Measurements from ENCODE around the gene MED13. TPM values are rescaled to one million over a fixed set of nuclear protein-coding genes. Genes with fewer than 3 reads are reported as not detected.
"Not testable (repeated sequence)": the region's sequence is repeated elsewhere in the genome, so short reads cannot be mapped to it uniquely, and the experiment has no call there.

Gene MED13
- polyA plus RNA-seq, 2 of the 4 experiments (the other 2 are of a cell fraction), result 14.1 to 64.1 TPM

- H3K9me3 ChIP-seq, result no peaks in the 10 kb centered on the region
- H3K27ac ChIP-seq, result no peak overlapping the region
- DNase-seq (ENCODE audit: low read depth in 1 of 2, low spot score in 1 of 2) (no peak), FAIRE-seq (no peak), ATAC-seq (no peak)
- POLR2A ChIA-PET, result no interaction called here
- H3K4me1 ChIP-seq, result peaks cover 12% of the 10 kb centered on the region
- no peak overlapping the region for H3K4me2 ChIP-seq
- CTCF ChIA-PET, result interaction anchor here (1.1 to 1.7 kb wide), 2 partner anchors 10 to 55 kb away, joined by 3 to 4 read pairs; no protein-coding TSS in a partner anchor
- H3K4me3 ChIP-seq, result no peak overlapping the region
- no peak for TF ChIP-seq KDM5A (IDR thresholded peaks at IDR 0.05)
- TF ChIP-seq TFCP2L1 (CRISPR knock-in tag; IDR thresholded peaks at IDR 0.05), result no peak
- TF ChIP-seq HEYL (CRISPR knock-in tag; IDR thresholded peaks at IDR 0.05), result no peak
- TF ChIP-seq ZC3H11A (IDR thresholded peaks at IDR 0.05), result no peak
- TF ChIP-seq RCOR1 (IDR thresholded peaks at IDR 0.05; ENCODE audit: low read depth, low read length), result no peak
- no peak for TF ChIP-seq NPAS2 (CRISPR knock-in tag; IDR thresholded peaks at IDR 0.05; ENCODE audit: borderline replicate concordance)
- no peak for TF ChIP-seq POLR2AphosphoS2 (conservative IDR thresholded peaks at IDR 0.05; ENCODE audit: low read length)
- TF ChIP-seq ZNF302 (CRISPR knock-in tag; IDR thresholded peaks at IDR 0.05), result no peak
- no peak for TF ChIP-seq GATA3 (IDR thresholded peaks at IDR 0.05; ENCODE audit: borderline replicate concordance)
- no peak for TF ChIP-seq CEBPB (IDR thresholded peaks at IDR 0.05)
- no peak for TF ChIP-seq JUNB (IDR thresholded peaks at IDR 0.05)
- 100% methylated on average over 1 of the region's 1 CpG for WGBS (ENCODE audit: missing lambda C conversion rate)
Observed at GRCh38 chr17:62014526-62014925, 50.6 kb downstream of the MED13 start.

- 94% methylated on average over 1 of the region's 1 CpG for WGBS (ENCODE audit: missing lambda C conversion rate)
- ChIA-PET POLR2A (interaction anchor here (0.6 kb wide), 1 partner anchor 519 kb away, joined by 3 read pairs; no protein-coding TSS in a partner anchor), CTCF (interaction anchor here (0.7 kb wide), 2 partner anchors 84 to 1520 kb away, joined by 3 read pairs; no protein-coding TSS in a partner anchor)
- ATAC-seq, result no peak
- no peak overlapping the region for H3K4me2 ChIP-seq
- no peaks in the 10 kb centered on the region for H3K4me1 ChIP-seq
- peak; percentile 88 for TF ChIP-seq MAFK (IDR thresholded peaks at IDR 0.05; ENCODE audit: partially characterized antibody)
- no peak for TF ChIP-seq TP53 (CRISPR knock-in tag; IDR thresholded peaks at IDR 0.05)
- no peak for TF ChIP-seq RCOR1 (IDR thresholded peaks at IDR 0.05; ENCODE audit: low read depth, low read length)
- TF ChIP-seq HDAC2 (IDR thresholded peaks at IDR 0.05), result no peak
- FAIRE-seq, result no peak
- no peak overlapping the region for H3K4me3 ChIP-seq
- H3K9me3 ChIP-seq, result no peaks in the 10 kb centered on the region
- DNase-seq (ENCODE audit: low read depth in 1 of 2, low spot score in 1 of 2), result no peak
- H3K27ac ChIP-seq, result no peak overlapping the region
Observed at GRCh38 chr17:62009220-62009619, 55.9 kb downstream of the MED13 start.

- ATAC-seq (no peak), DNase-seq (ENCODE audit: low read depth in 1 of 2, low spot score in 1 of 2) (no peak), FAIRE-seq (no peak)
- Histone ChIP-seq H3K9me3 (no peaks in the 10 kb centered on the region), H3K4me3 (no peak overlapping the region), H3K27ac (no peak overlapping the region), H3K4me2 (no peak overlapping the region), H3K4me1 (no peaks in the 10 kb centered on the region)
- TF ChIP-seq BHLHE40 (IDR thresholded peaks at IDR 0.05; ENCODE audit: low read depth, low read length), result no peak
- 89% methylated on average over 5 of the region's 5 CpGs for WGBS (ENCODE audit: missing lambda C conversion rate)
- CTCF ChIA-PET, result interaction anchor here (0.6 to 0.8 kb wide), 2 partner anchors 81 to 232 kb away, joined by 3 to 4 read pairs; no protein-coding TSS in a partner anchor
- POLR2A ChIA-PET, result interaction anchor here (0.6 kb wide), 1 partner anchor 518 kb away, joined by 3 read pairs; no protein-coding TSS in a partner anchor
Observed at GRCh38 chr17:62008294-62008693, 56.8 kb downstream of the MED13 start.

- TF ChIP-seq FOSB (CRISPR knock-in tag; IDR thresholded peaks at IDR 0.05) (no peak), ZSCAN20 (CRISPR knock-in tag; IDR thresholded peaks at IDR 0.05) (no peak), KDM5A (IDR thresholded peaks at IDR 0.05) (no peak), FOSL2 (IDR thresholded peaks at IDR 0.05) (no peak), FOSL2 (CRISPR knock-in tag; IDR thresholded peaks at IDR 0.05) (no peak), ELK1 (IDR thresholded peaks at IDR 0.05; ENCODE audit: low read depth, low read length) (no peak), CTCF (IDR thresholded peaks at IDR 0.05) (no peak), HES2 (IDR thresholded peaks at IDR 0.05) (no peak), TP53 (CRISPR knock-in tag; IDR thresholded peaks at IDR 0.05) (no peak), NPAS2 (CRISPR knock-in tag; IDR thresholded peaks at IDR 0.05; ENCODE audit: borderline replicate concordance) (no peak), KDM1A (IDR thresholded peaks at IDR 0.05; ENCODE audit: low read depth) (no peak), HEYL (CRISPR knock-in tag; IDR thresholded peaks at IDR 0.05) (no peak), EP300 (IDR thresholded peaks at IDR 0.05) (no peak), MAFK (IDR thresholded peaks at IDR 0.05; ENCODE audit: partially characterized antibody) (no peak), HOXA7 (CRISPR knock-in tag; IDR thresholded peaks at IDR 0.05) (no peak), POLR2AphosphoS2 (conservative IDR thresholded peaks at IDR 0.05; ENCODE audit: low read length) (no peak), NR3C1 (IDR thresholded peaks at IDR 0.05) (no peak)
- Histone ChIP-seq H3K4me2 (no peak overlapping the region), H3K9me3 (no peaks in the 10 kb centered on the region), H3K4me1 (no peaks in the 10 kb centered on the region), H3K4me3 (no peak overlapping the region), H3K27ac (no peak overlapping the region)
- POLR2A ChIA-PET, result no interaction called here
- no peak for DNase-seq (ENCODE audit: low read depth in 1 of 2, low spot score in 1 of 2)
- FAIRE-seq, result no peak
- CTCF ChIA-PET, result interaction anchor here (0.6 to 1.3 kb wide), 5 partner anchors 10 to 105 kb away, joined by 3 to 4 read pairs (median 3); no protein-coding TSS in a partner anchor
- no peak for ATAC-seq
Observed at GRCh38 chr17:62004388-62004787, 60.7 kb downstream of the MED13 start.

- H3K27ac ChIP-seq; POLR2A ChIA-PET; FAIRE-seq; H3K4me3 ChIP-seq; DNase-seq (ENCODE audit: low read depth in 1 of 2, low spot score in 1 of 2); H3K4me1 ChIP-seq; H3K4me2 ChIP-seq; H3K9me3 ChIP-seq; ATAC-seq: not testable (repeated sequence)
- CTCF ChIA-PET, result interaction anchor here (1.4 kb wide), 1 partner anchor 106 kb away, joined by 3 read pairs; no protein-coding TSS in a partner anchor
- WGBS (ENCODE audit: missing lambda C conversion rate), result 87% methylated on average over 3 of the region's 3 CpGs
Observed at GRCh38 chr17:62003141-62003540, 61.9 kb downstream of the MED13 start.

All from A549 (cell line).